ENCODE data around the gene HMCN1.

Gene HMCN1

DNA sequence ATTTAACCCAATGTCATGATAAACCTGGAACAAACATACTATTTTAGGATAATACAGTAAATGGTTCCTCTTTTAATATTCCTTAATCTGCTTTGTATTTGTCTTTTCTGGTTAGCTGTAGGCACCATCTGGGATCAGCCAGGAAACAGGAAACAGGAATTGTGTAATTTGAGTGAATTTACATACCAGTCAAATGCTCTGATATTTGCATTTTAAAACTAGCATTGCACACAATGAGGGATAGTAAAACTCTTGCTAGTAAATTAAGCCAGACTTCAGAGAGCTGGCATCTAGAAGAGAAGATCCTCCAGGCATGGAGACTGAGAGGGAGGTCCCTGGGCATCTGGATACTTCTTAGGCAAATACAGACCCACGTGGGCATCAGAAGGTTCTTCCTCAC lies 103.5 kb downstream of the HMCN1 start:
- DNase-seq (ENCODE audit: low read depth), result no peak
- no peak overlapping the region for H3K4me3 ChIP-seq (ENCODE audit: low read depth, low read length)

DNA sequence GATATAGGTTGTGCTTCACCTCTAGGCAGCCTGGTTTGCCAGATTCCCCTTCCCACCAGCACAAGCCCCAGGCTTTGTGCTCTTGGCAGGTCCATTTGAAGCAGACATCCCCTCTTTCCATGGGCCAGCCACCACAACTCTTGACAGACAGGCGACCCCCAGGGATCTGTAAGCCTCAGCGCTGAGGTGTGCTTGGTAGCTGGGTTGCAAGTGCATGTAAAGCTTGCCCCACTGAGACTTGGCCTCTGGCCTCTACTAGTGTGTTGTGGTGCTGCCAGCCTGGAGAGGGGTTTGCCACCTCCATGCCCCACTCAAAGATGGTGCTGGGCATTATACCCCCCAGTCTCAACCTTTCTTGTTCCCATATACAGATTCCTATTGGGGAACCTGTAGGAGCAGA lies 103.9 kb downstream of the HMCN1 start:
- DNase-seq (ENCODE audit: low read depth), result no peak
- no peak overlapping the region for H3K4me3 ChIP-seq (ENCODE audit: low read depth, low read length)

DNA sequence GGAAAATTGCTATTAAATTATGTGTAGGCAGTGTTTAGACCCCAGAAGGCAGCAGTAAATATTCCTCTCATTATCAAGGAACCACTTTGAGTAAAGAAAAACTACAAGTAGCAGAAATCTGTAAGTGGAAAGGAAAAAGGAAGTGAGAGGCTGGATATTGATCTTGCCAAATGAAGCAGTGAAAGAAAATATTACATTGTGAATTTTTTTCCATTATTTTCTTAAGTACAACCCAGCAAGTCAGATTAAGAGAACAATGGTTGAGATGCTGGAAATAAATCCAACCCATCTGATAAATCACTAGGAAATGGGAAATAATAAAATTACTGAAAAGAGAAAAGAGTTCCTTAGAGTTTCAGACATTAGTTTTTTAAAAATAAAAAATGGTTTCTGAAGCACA lies 106.7 kb downstream of the HMCN1 start:
- no peak overlapping the region for H3K4me3 ChIP-seq (ENCODE audit: low read depth, low read length)
- DNase-seq (ENCODE audit: low read depth), result no peak

DNA sequence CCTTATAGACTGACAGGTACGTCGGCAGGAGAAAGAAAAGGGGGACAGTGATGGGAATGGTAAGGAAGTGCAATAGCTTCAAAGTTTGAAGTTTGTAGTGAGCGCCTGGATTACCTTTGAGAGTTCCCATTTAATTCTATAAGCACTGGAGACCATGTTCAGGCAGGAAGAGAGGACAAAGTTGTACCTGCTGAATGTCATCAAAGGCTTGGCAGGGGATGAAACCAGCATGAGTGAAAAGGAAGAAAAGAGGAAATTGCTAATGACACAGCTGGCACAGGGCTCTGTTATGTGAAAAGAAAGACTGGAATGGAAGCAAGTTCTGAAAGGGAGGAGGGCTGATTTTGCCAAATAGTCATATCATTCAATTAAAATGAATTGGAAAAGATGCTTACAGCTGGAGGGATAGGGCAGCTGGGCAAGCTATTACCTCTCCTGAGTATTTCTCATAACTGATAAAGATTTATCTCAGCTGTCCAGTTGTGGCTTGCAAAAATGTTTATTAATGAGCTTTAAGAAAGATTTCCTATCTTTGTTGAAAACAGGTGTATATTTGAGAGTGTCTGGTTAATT lies 109.2 kb downstream of the HMCN1 start:
- no peak overlapping the region for H3K4me3 ChIP-seq (ENCODE audit: low read depth, low read length)
- no peak for DNase-seq (ENCODE audit: low read depth)

DNA sequence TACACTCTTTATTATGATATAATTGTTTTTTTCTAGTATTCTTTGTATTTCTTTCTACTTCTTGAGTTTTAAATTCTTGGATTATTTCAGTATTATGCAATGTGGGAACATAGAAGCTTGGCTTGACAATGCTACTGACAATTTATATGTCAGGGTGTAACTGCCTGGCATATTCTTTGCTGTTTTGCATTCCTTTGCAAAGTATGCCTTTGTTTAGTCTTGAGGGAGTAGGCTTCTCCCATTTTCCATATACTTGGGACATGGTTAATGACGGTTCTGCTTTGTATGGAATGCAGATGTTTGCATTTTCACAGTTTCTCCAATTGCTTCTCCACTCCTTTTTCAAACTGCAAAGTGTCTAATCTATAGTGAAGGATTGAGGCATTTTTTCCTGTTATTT lies 109.8 kb downstream of the HMCN1 start:
- no peak overlapping the region for H3K4me3 ChIP-seq (ENCODE audit: low read depth, low read length)
- DNase-seq (ENCODE audit: low read depth), result no peak

DNA sequence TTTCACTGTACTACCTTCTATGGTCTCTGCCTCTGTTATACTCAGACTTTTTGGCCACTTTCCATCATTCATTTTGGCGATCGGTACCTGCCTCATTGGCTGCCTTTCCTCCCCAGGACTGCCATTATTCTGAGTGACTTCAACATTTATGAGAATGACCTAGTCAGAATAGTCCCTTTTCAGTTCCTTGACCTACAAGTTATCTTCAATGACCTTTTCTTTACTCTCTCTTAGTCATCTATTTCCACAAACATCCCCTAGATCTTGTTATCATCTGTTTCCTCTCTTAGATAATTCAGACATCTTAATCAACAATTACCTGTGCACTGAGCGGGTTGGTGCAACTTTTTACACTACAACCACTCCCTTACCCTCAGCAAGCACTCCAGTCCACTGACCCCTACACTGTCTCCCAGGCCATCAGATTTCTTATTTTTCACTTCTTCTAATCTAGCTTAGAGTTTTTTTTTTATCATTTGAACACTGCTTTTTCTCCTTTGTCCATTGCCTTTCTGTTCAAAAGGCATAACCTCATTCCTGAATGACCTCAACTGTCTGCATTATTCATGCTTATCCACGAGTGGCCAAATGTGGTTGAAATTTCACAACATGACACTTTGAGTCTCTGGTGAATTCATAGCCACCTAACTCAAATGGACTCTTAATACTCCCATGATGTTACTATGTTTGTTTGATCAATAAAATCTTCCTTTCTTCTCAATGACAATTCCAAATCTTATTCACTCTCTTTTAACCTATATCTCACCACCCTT lies 112.7 kb downstream of the HMCN1 start:
- DNase-seq (ENCODE audit: low read depth), result no peak

DNA sequence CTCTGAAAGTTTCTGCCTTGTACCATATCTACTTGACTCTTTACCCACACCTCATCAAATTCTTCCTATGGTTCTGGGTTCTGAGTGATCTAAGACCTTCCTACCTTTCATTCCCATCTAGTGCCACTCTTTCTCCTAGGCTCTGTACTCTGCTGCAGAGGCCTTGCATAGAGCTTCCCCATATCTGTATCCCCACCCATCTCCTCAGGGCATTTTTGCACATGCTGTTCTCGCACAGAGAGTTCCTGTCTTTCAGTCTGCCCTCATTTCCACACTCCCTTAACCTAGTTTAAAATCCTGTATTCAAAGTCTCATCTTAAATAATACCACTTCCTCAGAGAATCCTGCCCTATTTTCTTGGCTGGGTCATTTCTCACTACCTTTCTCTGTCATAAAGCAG lies 114.8 kb downstream of the HMCN1 start:
- no peak overlapping the region for H3K4me3 ChIP-seq (ENCODE audit: low read depth, low read length)
- no peak for DNase-seq (ENCODE audit: low read depth)

More for the DNA sequence above, 112.7 kb downstream of the HMCN1 start:
- H3K4me3 ChIP-seq (ENCODE audit: low read depth, low read length), result no peak overlapping the region

DNA sequence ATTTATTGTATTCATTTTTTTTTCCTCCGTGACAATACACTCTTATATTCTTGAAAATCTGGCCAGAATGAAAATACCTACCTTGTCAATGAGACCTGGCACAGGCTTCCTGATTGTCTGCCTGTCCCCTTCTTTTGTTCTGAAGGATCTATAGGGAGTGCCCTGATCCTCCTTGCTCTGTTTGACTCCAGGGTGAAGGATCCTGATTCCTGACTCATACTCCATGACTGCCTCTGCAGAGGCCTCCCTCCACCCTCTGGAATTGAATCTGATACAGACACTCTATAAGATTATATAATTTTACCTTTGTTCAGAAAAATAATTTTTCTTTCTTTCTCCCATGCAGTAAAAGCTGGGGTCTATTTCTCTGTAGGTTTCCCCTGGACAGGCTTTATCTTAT lies 116.2 kb downstream of the HMCN1 start:
- no peak overlapping the region for H3K4me3 ChIP-seq (ENCODE audit: low read depth, low read length)
- DNase-seq (ENCODE audit: low read depth), result no peak

DNA sequence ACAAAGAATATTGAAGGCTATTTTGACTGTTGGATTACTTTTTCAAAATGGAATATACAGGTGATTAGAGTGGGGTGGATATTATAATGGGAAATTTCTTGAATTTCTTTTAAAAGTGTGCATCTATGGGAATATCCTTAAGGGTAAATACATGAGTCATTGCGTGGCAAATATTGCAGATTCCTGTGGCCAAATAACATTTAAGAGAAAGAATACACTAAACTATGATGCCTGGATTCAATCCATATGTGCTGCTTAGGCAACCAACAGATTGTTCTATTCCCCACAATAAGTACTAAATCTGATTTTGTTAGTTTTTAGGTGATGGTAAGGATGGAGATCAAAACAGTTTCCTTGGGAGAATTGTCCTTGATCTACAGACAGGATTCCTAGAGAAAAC lies 119.5 kb downstream of the HMCN1 start:
- no peak overlapping the region for H3K4me3 ChIP-seq (ENCODE audit: low read depth, low read length)
- DNase-seq (ENCODE audit: low read depth), result peak; percentile 52

DNA sequence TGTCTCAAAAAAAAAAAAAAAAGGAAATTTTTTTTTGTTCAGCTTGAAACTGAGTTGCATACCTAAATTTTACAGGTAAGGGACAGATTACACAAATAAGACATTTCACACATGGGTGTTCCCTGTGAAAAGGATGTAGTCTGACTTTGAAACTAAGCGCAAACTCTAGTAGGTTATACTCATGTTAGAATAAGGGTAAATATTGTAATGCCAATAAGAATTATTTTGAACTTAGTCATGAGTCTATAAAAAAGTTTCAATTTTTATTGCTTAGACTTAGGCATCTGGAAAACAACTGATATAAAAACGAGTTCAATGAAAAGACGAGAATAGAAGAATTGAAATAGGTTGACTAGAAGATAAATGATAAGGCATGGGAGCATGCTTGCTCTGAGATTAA lies 122.3 kb downstream of the HMCN1 start:
- no peak for DNase-seq (ENCODE audit: low read depth)
- H3K4me3 ChIP-seq (ENCODE audit: low read depth, low read length), result no peak overlapping the region

DNA sequence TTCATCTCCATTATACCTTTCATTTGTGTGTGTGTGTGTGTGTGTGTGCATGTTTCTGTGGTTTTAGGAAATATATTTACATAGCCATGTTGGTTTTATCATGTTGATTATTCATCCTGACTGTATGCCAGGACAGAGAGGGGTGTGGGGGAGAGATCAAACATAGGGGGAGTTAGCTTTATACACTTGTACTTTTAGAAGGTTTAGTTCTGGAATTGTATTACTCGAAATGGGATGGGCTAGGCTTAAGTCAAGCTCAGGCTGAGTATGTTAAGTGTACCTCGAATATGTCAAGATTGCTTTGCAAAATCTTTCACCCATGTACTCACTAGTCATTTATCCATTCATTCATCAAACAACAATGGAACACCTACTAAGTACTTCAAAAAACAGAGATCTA lies 123.3 kb downstream of the HMCN1 start:
- no peak for DNase-seq (ENCODE audit: low read depth)
- H3K4me3 ChIP-seq (ENCODE audit: low read depth, low read length), result no peak overlapping the region

DNA sequence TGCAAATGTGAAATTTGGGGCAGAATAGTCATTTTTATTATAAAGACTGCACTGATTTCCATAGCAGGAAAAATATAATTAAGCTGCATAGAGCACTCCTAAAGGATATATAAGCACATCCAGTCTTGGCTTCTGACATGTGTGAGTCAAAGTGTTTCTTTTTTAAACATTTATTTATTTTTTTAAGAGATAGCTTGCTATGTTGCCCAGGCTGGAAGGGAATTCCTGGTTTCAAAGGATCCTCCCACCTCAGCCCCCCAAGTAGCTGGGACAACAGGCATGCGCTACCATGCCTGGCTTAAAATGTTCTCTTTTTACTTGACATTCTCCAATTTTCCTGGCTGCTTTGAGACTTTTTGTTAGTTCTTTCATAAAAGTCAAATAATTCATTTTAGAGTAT lies 126.1 kb downstream of the HMCN1 start:
- DNase-seq (ENCODE audit: low read depth), result no peak
- H3K4me3 ChIP-seq (ENCODE audit: low read depth, low read length), result no peak overlapping the region

DNA sequence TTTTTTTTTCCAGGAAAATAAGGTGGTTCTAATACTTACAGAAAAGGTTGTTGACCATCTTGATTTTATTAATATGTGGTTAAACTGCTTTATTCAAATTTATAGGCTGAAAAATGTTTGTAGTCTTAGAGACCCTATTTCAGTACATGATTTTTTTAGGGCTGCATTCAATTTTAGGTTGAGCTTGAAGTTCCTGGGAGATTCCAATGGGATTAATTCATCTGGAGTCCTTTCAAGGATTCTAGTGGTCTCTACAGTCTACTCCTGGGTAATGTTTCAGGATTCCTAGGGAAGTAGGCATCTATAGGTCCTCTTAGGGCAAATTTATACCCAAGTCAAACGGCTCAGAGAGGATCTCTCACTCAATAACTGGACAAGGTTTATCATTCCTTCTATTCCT lies 126.7 kb downstream of the HMCN1 start:
- H3K4me3 ChIP-seq (ENCODE audit: low read depth, low read length), result no peak overlapping the region
- no peak for DNase-seq (ENCODE audit: low read depth)

DNA sequence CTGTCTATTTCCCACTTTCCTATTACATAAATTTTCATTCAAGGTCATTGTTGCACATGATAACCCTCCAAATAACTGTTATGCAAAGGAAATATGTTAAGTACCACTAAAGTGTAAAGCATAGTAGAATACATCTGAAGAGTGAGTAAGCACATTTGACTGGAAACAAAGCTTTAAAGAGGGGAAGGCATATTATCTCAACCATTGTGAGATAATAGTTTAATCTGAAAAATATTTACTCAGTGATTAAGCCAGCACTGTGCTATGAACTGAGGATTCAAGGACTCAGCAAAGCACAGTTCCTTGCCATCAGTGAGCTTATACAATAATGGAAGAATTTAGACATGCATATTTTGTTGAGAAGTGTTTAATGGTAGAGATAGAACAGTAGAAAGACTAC lies 127.4 kb downstream of the HMCN1 start:
- no peak for DNase-seq (ENCODE audit: low read depth)
- no peak overlapping the region for H3K4me3 ChIP-seq (ENCODE audit: low read depth, low read length)

DNA sequence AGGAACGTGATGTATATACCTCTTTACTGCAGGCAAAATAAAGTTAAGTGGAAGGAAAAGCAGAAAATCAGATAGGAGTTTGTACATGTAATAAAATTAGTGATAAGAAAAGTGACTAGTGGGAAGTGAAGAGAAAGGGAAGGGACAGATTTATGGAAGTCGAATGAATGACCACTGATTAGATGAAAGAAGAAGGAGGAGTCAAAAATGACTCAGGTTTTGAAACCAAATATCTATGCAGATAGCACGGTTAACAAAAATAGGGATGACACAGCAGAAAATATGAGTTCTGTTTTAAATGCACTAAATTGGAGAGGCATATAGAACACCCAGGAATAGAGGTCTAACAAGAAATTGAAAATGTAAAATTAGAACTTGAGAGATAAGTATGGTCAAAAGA lies 128.0 kb downstream of the HMCN1 start:
- DNase-seq (ENCODE audit: low read depth), result no peak
- no peak overlapping the region for H3K4me3 ChIP-seq (ENCODE audit: low read depth, low read length)

DNA sequence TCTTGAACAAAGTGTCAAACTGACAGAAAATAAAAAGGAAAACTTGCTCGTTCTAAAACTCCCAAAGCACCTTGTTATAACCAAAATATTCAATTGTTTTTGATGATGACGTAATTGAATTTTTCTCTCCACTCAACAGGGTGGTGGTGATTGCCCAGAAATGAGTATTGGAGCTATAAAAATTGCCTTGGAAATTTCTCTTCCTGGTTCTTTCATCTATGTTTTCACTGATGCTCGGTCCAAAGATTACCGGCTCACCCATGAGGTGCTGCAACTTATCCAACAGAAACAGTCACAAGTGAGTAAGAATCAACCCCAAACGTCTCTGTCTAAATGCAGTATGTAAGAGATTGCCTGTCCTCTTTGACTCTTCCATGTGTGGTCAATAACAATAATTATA lies 130.1 kb downstream of the HMCN1 start:
- DNase-seq (ENCODE audit: low read depth), result no peak

DNA sequence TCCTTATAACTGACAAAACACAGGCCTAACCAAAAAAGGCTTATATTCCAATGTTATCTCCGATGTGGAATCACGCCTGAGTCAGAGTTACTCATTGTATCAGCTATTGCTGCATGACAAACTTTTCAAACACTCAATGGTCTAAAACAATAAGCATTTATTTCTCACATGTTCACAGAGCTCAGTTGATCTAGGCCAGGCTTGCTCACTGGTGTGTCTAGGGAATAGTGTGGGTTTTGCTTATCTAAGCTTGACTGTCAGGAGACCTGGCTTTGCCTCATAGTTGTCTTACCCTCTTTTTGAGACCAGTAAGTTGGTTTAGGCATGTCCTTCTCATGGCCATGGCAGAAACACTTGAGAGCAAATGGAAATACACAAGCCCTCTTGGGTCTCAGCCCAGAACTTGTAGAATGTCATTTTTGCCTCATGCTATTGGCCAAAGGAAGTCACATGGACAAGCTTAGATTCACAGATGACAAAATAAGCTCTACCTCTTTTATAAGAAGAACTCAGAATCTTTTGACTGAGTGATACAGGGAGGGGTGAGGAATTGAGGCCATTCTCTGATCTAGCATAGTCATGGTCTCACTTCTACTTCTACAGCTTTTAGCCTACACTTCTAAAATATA lies 130.8 kb downstream of the HMCN1 start:
- H3K4me3 ChIP-seq (ENCODE audit: low read depth, low read length), result no peak overlapping the region
- peak; percentile 94 for DNase-seq (ENCODE audit: low read depth)

More for the DNA sequence above, 130.1 kb downstream of the HMCN1 start:
- H3K4me3 ChIP-seq (ENCODE audit: low read depth, low read length), result no peak overlapping the region

DNA sequence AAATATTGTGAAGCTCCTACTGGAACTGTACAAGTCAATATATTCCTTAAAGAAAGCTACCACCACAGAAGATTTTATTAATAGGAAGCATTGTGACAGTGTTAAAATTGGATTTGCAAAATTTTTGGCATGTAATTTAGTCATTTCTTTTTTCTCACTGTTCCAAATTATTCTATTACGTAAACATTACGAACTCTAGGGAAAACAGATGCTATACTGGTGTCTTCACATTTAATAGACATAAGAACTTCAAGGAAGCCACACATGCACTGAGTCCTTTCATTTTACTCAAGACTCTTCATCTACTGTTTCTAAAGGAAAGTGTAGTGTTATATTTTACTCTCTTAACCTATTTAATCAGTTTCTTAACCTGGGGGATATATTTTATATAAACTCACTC lies 135.4 kb downstream of the HMCN1 start:
- no peak for DNase-seq (ENCODE audit: low read depth)
- H3K4me3 ChIP-seq (ENCODE audit: low read depth, low read length), result no peak overlapping the region

DNA sequence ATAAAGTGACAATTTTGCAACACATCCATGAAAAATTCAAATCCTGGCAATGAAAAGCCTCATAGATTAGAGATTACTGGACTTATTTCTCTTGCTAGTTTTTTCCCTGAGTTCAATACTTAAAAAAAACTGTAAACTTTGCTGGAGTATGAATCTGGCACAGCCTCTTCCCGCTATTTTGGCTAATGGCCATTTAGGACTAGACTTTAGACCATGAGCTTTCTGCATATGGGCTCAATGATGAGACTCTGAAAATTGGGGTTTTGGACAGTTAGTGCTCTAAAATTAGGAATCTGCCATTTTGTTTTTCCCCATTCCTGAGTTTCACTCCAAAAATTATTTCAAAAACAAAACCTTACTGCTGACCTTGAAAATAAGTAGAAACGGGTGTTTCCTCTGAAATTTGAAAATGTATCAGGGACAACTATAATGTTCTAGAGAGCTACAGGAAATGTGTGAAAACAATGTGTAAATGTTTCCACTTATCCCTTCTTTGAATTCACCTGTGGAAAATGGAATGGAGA lies 137.5 kb downstream of the HMCN1 start:
- no peak for DNase-seq (ENCODE audit: low read depth)
- H3K4me3 ChIP-seq (ENCODE audit: low read depth, low read length), result no peak overlapping the region

DNA sequence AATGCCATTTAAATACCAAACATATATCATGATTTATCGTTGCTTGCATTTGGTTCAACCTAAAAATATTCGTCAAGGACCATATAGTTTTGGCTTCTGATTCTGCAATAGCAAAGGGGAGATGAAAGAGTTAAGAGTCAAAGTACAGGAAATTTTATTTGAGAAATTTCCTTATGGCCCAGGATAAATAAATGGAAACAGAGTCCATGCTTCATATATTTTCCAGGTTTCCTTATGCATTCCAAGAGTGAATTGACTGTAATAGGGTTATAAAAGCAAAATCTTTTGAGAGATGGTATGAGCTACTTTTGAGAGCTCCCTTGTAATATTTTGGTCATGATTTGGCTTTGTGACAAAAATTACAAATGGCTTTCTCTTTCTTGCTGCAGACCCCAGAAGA lies 140.1 kb downstream of the HMCN1 start:
- DNase-seq (ENCODE audit: low read depth), result no peak
- H3K4me3 ChIP-seq (ENCODE audit: low read depth, low read length), result no peak overlapping the region

DNA sequence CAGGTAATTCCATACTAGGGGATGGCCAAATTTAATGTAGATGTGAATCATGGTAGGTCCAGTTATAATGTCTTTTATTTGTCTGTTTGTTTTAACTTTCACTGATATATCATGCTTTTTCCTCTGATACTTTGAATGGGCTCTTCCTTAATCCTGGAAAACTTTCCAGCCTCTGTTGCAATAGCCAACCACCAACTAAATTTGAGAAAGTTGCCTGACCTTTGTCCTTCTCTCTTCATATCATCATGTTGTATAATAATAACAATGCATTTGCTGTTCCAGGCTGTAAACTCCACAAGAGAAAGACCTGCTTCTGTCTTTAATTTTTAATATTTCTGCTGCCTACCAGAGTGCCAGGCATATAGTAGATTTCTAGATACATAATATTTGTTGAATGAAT lies 146.1 kb downstream of the HMCN1 start:
- DNase-seq (ENCODE audit: low read depth), result no peak
- no peak overlapping the region for H3K4me3 ChIP-seq (ENCODE audit: low read depth, low read length)

Measured in skeletal muscle cell (primary cell).